HG03159 (cell line): ENCODE results near the gene KCNMA1.

ENCODE experiments used
- ATAC-seq: cut with Tn5 transposase; IDR thresholded peaks from one replicate; pipeline ENCODE4 v1.9.1; 2021; ENCODE audit warnings: mild to moderate bottlenecking, moderate library complexity; ENCODE audit not compliant: unreplicated experiment

Gene KCNMA1

GRCh38 chr10:77234599-77234998 is 403.0 kb downstream of the KCNMA1 start:
- no peak for ATAC-seq

- no peak for ATAC-seq
Observed at GRCh38 chr10:77233466-77233865, 404.1 kb downstream of the KCNMA1 start.

- no peak for ATAC-seq
Observed at GRCh38 chr10:77231884-77232610, 405.6 kb downstream of the KCNMA1 start.

GRCh38 chr10:77231375-77231774 is 406.2 kb downstream of the KCNMA1 start:
- no peak for ATAC-seq

GRCh38 chr10:77230194-77230593 is 407.4 kb downstream of the KCNMA1 start:
- ATAC-seq, result no peak

GRCh38 chr10:77229704-77230103 is 407.9 kb downstream of the KCNMA1 start:
- no peak for ATAC-seq

GRCh38 chr10:77228559-77228958 is 409.0 kb downstream of the KCNMA1 start:
- no peak for ATAC-seq

GRCh38 chr10:77226853-77227565 is 410.6 kb downstream of the KCNMA1 start:
- ATAC-seq, result no peak

GRCh38 chr10:77226452-77226851 is 411.2 kb downstream of the KCNMA1 start:
- ATAC-seq, result no peak

- no peak for ATAC-seq
Observed at GRCh38 chr10:77226020-77226419, 411.6 kb downstream of the KCNMA1 start.

GRCh38 chr10:77223526-77224460 is 413.8 kb downstream of the KCNMA1 start:
- no peak for ATAC-seq

- ATAC-seq, result no peak
Observed at GRCh38 chr10:77220150-77220549, 417.5 kb downstream of the KCNMA1 start.

- no peak for ATAC-seq
Observed at GRCh38 chr10:77219046-77219445, 418.6 kb downstream of the KCNMA1 start.

- no peak for ATAC-seq
Observed at GRCh38 chr10:77214799-77215198, 422.8 kb downstream of the KCNMA1 start.

GRCh38 chr10:77212632-77213031 is 425.0 kb downstream of the KCNMA1 start:
- ATAC-seq, result no peak

GRCh38 chr10:77210645-77211044 is 427.0 kb downstream of the KCNMA1 start:
- ATAC-seq, result no peak

- no peak for ATAC-seq
Observed at GRCh38 chr10:77208684-77209256, 428.8 kb downstream of the KCNMA1 start.

- no peak for ATAC-seq
Observed at GRCh38 chr10:77207828-77208185, 429.8 kb downstream of the KCNMA1 start.

GRCh38 chr10:77207182-77207827 is 430.3 kb downstream of the KCNMA1 start:
- no peak for ATAC-seq

- ATAC-seq, result no peak
Observed at GRCh38 chr10:77205135-77205534, 432.5 kb downstream of the KCNMA1 start.

GRCh38 chr10:77204171-77204570 is 433.4 kb downstream of the KCNMA1 start:
- ATAC-seq, result no peak
